NCI-H345 (cell line): Measurements from ENCODE around the gene GPA33.
"Not testable (repeated sequence)": the region's sequence is repeated elsewhere in the genome, so short reads cannot be mapped to it uniquely, and the experiment has no call there.

ENCODE experiments used
- DNase-seq: peaks from one replicate; lab custom pipeline; 2025; lab: John Stamatoyannopoulos, UW

Gene GPA33

DNA sequence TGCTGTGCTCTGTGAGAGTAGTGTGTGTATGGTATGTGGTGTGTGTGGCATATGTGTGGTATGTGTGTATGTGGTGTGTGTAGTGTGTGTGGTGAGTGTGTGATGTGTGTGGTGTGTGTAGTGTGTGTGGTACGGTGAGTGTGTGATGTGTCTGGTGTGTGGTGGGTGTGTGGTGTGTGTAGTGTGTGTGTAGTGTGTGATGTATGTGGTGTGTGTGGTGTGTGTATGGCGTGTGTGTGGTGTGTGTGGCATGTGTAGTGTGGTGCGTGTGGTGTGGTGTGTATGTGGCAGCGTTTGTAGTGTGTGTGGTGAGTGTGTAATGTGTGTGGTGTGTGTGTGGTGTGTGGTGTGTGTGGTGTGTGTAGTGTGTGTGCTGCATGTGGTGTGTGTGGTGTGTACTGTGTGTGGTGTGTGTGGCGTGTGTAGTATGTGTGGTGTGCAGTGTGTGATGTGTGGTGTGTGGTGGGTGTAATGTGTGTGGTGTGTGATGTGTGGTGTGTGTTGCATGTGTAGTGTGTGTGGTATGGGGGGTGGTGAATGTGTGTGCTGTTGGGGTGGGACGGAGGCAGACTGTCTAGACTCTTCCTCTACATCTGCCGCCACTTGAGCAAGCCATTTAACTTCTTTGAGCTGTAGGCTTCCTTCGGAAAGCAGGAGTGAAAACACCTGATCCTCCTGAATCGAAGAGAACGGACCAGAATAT, 33.5 kb downstream of the GPA33 start:
- no peak for DNase-seq

DNA sequence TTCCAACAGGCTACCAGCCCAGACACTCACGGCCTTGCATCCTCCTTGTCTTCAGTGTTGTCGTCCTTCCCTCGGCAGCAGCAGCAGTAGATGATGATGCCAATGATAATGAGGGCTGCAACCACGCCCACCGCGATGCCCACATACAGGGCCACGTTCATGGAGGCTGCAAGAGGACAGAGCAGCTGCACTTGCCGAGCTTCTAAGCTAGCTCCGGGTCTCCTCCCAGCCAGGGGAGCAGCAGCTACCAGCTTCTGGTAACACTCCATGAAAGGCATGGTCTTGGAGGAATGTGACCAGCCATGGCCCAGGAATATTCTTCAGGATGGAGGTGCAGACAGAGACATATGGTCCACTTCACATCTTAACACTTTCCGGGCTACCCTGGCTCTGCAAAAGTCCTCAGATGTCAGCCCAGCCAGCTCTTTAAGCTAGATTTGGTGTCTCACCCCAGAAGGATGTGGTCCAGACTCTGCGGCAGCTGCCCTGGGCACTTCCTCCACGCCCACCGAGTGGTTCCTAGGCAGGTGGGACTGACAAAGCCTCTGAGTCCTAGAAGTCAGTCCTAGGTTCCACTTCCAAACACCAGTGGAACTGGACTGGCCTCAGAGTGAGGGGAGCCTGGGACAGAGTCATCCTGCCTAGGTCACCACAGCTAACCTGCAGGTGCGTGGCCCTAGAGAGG, 35.1 kb downstream of the GPA33 start:
- DNase-seq = no peak

- DNase-seq = no peak
Measured at GRCh38 chr1:167054531-167054930, 35.6 kb downstream of the GPA33 start.

DNA sequence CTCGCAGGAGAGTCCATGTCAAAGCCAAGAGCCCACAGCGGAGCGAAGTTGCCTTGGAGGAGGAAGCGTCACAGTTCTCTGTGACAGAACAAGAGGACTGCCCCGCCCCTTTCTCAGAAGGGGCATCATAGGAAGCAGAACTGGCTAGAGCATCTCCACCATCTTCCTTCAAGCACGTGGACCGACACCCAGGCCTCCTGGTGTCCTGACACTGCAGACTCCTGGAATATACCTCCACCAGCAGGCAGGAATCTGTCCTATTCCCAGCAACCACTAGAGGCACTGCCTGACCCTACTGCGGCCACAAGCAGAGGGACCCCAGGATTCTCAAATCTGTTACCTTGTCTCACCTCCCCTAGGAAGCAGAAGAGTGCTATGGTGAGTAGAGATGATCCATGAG, 37.8 kb downstream of the GPA33 start:
- peak; percentile 10 for DNase-seq

DNA sequence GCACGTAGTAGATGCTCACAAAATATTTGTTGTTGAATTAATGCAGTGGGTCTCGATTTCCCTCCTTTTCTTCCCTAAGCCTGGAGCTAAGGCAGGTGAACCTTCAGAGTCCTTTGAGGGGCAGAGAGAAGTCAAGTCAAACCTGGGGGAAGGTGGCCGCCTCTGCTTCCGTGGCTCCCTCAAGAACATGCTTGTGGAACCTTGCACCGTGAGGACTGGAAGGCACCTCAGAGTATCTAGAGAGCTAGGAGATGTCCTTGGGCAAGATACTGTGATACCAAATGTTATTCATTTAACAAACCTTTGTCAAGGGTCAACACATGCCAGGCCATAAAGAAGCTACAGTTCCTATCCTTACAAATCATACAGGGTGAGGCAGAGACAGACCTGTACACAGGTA, 38.3 kb downstream of the GPA33 start:
- DNase-seq = no peak

DNA sequence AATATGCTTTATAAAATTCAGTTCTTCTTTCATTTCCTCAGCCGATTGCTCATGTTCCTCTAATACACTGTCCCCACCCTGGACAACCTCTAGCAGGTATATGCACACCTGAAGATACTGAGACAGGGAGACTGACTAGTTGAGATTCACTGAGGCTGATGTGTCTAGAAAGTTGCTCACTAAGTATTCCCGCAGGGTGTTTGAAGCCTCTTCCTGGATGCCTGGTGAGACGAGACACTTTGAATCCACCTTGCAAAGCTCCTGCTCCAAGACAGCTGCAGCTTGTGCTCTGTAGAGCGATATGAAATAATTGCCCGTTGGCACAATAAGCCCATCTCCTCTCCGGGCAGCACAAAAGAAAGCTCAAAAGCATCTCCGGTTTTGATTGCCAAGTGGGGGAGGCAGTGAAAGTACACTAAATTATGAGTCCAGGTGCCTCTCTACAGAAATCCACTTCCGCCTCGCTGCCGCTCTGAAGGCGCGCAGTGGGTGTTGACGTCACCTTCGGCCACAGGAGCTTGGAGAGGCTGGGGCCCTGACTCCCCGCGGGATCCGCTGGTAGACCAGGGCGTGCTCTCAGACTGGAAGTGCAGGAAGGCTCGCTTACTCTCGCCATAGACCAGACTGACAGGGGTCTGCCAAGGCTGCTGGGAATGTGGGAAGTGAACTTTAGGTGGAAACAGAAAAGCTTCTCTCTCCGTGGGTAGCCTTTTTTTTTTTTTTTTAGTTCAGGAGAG, 46.3 kb downstream of the GPA33 start:
- DNase-seq = peak; percentile 93

DNA sequence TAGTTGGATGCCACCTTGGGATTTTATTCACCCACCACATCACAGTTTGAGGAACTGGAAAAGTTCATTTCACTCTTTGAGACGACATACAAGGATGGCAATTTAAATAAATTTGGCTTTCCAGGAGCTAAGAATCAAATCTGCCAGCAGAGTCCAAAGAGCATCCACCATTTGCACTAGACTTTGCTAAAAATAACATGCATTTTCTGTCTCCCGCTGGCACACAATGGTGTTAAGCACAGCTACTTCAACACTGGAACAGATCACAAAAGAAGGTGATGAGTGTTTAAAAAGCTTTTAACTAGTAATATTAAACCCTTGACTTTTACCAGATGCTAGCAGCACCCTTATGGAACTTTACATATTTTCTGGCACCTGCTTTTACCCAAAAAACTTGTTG, 56.5 kb downstream of the GPA33 start:
- peak; percentile 71 for DNase-seq

- not testable (repeated sequence) for DNase-seq
Measured at GRCh38 chr1:167029553-167029952, 60.6 kb downstream of the GPA33 start.

- DNase-seq = no peak
Measured at GRCh38 chr1:167022384-167022783, 67.8 kb downstream of the GPA33 start.

DNA sequence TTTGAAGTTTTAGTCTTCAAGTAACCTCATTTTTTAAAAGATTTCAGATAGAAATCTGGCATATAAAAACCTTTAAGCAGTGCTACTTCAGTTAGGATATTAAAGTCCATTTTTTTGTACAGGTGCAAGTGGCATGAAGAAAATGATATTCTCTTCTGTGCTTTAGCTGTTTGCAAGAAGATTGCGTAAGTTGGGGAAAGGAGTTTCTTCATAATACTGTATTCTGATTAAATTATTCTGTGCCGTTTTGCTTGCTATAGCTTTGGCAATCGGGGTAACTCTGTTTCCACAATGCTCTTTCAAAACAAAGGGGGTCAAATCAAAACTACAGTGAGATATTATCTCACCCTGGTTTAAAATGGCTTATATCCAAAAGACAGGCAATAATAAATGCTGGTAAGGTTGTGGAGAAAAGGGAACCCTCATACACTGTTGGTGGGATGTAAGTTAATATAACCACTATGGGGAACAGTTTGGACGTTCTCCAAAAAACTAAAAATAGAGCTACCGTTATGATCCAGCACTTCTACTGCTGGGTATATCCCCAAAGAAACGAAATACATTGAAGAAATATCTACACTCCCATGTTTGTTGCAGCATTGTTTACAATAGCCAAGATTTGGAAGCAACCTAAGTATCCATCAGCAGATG, 74.0 kb downstream of the GPA33 start:
- no peak for DNase-seq

- DNase-seq = no peak
Measured at GRCh38 chr1:167013108-167013929, 76.9 kb downstream of the GPA33 start.

DNA sequence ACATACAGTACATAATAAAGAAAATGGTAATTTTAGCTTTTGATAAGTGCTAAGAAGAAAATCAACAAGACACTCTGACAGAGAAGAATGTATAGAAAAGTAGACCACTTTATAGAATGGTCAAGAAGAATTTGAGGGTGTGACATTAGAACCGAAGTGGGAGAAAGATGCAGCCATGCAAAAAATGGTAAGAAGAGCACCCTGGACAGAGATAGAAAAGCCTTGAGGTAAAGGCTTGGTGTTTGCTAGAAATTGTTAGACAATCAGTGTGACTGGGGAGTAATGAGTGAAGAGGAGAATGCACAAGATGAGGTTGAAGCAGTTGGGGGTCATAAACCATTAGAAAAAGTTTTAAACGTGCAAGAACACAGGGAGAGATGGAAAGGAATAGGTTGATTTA, 77.6 kb downstream of the GPA33 start:
- no peak for DNase-seq

DNA sequence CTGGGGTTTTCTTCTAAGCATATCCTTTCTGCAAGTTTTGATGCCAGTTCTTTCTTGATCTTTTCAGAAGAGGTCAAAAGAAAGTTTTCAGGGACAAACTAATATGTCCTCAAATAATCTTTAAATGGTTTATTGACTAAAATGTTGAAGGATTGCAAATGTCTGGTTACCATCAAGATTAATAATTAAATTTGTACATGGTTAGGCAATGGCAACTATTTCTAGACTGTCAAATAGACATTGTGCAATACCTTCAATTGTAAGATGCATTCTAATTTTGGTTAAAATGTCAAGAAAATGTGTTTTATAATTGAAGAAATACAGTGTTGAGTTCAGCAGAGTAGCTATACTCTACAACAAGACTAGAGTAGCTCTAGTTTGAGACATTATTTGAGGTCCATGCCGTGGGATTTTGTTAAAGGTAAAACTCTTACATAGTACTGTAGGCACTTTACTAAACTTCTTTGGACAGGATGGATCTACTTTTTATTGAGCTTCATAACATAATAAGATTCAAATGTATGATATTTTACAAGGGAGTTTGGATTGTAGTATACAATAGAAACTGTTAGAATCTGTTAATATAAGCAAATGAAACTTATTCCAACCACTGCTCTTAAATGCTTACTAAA, 78.5 kb downstream of the GPA33 start:
- no peak for DNase-seq

DNA sequence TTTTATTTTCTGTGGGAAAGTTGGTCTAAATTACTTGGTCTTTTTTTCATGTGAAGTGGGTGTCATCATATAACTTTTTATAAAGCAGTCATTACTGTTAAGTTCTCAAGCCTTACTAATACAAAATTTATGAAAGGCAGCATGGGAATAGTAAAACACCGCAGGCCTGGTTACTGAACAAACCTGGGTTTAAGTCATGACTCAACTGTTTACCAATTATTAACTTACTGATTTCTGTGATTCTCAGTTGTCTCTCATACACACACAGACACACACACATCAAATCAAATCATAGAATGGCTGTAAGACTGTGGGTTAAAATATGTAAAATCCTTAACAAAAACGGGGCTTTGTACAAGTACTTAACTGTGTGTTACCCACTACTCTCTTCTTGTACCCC, 86.5 kb downstream of the GPA33 start:
- DNase-seq = no peak
